A673 (cell line): ENCODE results near the gene TBC1D2B. TPM values are rescaled to one million over a fixed set of nuclear protein-coding genes. Genes with fewer than 3 reads are reported as not detected.

ENCODE experiments used
- BruUV-seq: library from RNA; stranded (reverse); fragments of 400-500 nt; replicated peaks from 2 replicates; lab custom pipeline; 2021; lab: Mats Ljungman, UMichigan
- CTCF ChIA-PET: fragments of 300-600 bp; sonication (Branson Sonifier 250); formaldehyde crosslinking; loops from one replicate; lab custom pipeline; 2022; ENCODE audit warnings: antibody characterized with exemption; lab: Charles Lee
- POLR2A ChIA-PET: fragments of 300-600 bp; sonication (Branson Sonifier 250); formaldehyde crosslinking; loops from one replicate; lab custom pipeline; 2022; ENCODE audit warnings: antibody characterized with exemption; ENCODE audit not compliant: low non-redundant PET; lab: Charles Lee
- DNase-seq: peaks from one replicate; pipeline ENCODE4 v3.0.0-alpha.2; 2015; ENCODE audit warnings: low spot score
- H3K27ac ChIP-seq: fragments of 200-600 bp; sonication (generic); 2 replicates; pipeline ENCODE4 v1.5.1; 2016; ENCODE audit warnings: mixed run types, low read depth, mild to moderate bottlenecking, mixed read lengths, antibody characterized with exemption, low read length; ENCODE audit not compliant: poor library complexity, severe bottlenecking
- H3K27me3 ChIP-seq: fragments of 200-600 bp; sonication (generic); replicated peaks from 2 replicates; pipeline ENCODE4 v1.6.1; 2017; ENCODE audit warnings: mixed run types, low read depth, mild to moderate bottlenecking, mixed read lengths, antibody characterized with exemption, low read length; ENCODE audit not compliant: insufficient read depth, poor library complexity
- H3K36me3 ChIP-seq: fragments of 200-600 bp; sonication (generic); 2 replicates; pipeline ENCODE4 v1.6.1; 2016; ENCODE audit warnings: mixed run types, mild to moderate bottlenecking, mixed read lengths, antibody characterized with exemption, low read length; ENCODE audit not compliant: insufficient read depth, poor library complexity, severe bottlenecking
- H3K4me1 ChIP-seq: fragments of 200-600 bp; sonication (generic); 2 replicates; pipeline ENCODE4 v1.6.1; 2017; ENCODE audit warnings: mixed run types, mild to moderate bottlenecking, mixed read lengths, antibody characterized with exemption, low read length; ENCODE audit not compliant: insufficient read depth, poor library complexity, severe bottlenecking
- H3K4me3 ChIP-seq: fragments of 200-600 bp; sonication (generic); 2 replicates; pipeline ENCODE4 v1.5.1; 2016; ENCODE audit warnings: low read depth, mixed run types, mild to moderate bottlenecking, mixed read lengths, low read length; ENCODE audit not compliant: poor library complexity, severe bottlenecking
- H3K9me3 ChIP-seq: fragments of 200-600 bp; sonication (generic); 2 replicates; pipeline ENCODE4 v1.6.1; 2016; ENCODE audit warnings: mixed run types, low read depth, mild to moderate bottlenecking, mixed read lengths, antibody characterized with exemption, low read length; ENCODE audit not compliant: poor library complexity, severe bottlenecking
- EZH2 ChIP-seq: fragments of 200-600 bp; sonication (generic); IDR thresholded peaks from 2 replicates; pipeline ENCODE4 v1.6.1; 2017; ENCODE audit warnings: borderline replicate concordance, low read depth, mild to moderate bottlenecking, mixed read lengths, antibody characterized with exemption, low read length; ENCODE audit not compliant: poor library complexity, severe bottlenecking
- intact Hi-C: fragments of 100-400 bp; cut with micrococcal nuclease; formaldehyde crosslinking; loops from one replicate; pipeline ENCODE4 v1.10.0; 2022; ENCODE audit not compliant: unreplicated experiment
- total RNA-seq: library from RNA; stranded (reverse); gene quantifications from 2 replicates; pipeline ENCODE4 v1.2.3, GENCODE V29; 2021
- TF ChIP-seq, protein P1 (sequence below): fragments of 300-800, 200-600 bp; sonication (generic); conservative IDR thresholded peaks from 2 replicates; pipeline ENCODE4 v1.5.1; 2017; ENCODE audit warnings: low read depth, mild to moderate bottlenecking, antibody characterized with exemption, low read length, moderate library complexity, mixed read lengths

TBC1D2B gene
- total RNA-seq, 1 experiment from 2014 or later, result 26.0 TPM

- DNase-seq, result no peak
- no peaks in the 10 kb centered on the region for H3K27me3 ChIP-seq
- H3K4me3 ChIP-seq, result no peak overlapping the region
- TF ChIP-seq EZH2, result no peak
- TF ChIP-seq, protein P1, sequence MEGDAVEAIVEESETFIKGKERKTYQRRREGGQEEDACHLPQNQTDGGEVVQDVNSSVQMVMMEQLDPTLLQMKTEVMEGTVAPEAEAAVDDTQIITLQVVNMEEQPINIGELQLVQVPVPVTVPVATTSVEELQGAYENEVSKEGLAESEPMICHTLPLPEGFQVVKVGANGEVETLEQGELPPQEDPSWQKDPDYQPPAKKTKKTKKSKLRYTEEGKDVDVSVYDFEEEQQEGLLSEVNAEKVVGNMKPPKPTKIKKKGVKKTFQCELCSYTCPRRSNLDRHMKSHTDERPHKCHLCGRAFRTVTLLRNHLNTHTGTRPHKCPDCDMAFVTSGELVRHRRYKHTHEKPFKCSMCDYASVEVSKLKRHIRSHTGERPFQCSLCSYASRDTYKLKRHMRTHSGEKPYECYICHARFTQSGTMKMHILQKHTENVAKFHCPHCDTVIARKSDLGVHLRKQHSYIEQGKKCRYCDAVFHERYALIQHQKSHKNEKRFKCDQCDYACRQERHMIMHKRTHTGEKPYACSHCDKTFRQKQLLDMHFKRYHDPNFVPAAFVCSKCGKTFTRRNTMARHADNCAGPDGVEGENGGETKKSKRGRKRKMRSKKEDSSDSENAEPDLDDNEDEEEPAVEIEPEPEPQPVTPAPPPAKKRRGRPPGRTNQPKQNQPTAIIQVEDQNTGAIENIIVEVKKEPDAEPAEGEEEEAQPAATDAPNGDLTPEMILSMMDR, result no peak
- ChIA-PET POLR2A (no interaction called here), CTCF (no interaction called here)
- intact Hi-C loops, result no loop called here
- no peak overlapping the region for H3K27ac ChIP-seq
- H3K9me3 ChIP-seq, result no peaks in the 10 kb centered on the region
- H3K4me1 ChIP-seq, result no peaks in the 10 kb centered on the region
- no TSS peak for BruUV-seq
- H3K36me3 ChIP-seq, result peaks cover 29% of the 10 kb centered on the region
Measured at GRCh38 chr15:78018946-78019644, 58.4 kb downstream of the TBC1D2B start.

- DNase-seq, result no peak
- intact Hi-C loops, result no loop called here
- POLR2A ChIA-PET, result no interaction called here
Measured at GRCh38 chr15:78018445-78018844, 59.1 kb downstream of the TBC1D2B start.

DNA sequence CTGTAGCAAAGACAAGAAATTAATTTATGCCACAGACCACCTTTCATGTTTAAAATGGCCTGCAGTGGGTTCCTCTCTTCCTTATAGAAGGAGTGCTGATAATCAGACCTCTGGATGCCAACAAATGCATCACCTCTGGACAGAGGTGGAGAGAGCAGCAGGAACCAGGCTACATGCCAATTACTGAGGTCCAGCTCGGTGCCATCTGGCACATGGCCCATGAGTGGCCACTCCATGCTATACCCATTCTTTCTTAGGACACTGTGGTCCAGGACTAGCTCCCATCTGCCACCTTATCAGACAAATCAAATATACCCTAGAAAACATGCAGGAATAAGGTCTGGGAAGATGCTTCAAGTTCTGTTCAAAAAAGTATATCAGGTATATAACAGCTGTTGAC is 60.7 kb downstream of the TBC1D2B start:
- Histone ChIP-seq H3K4me3 (no peak overlapping the region), H3K4me1 (no peaks in the 10 kb centered on the region), H3K27ac (no peak overlapping the region), H3K36me3 (peaks cover 31% of the 10 kb centered on the region), H3K27me3 (no peaks in the 10 kb centered on the region), H3K9me3 (no peaks in the 10 kb centered on the region)
- POLR2A ChIA-PET, result no interaction called here
- no peak for TF ChIP-seq EZH2
- TF ChIP-seq, protein P1, result no peak
- no peak for DNase-seq
- BruUV-seq, result no TSS peak
- intact Hi-C loops, result no loop called here
- CTCF ChIA-PET, result no interaction called here

More at GRCh38 chr15:78018445-78018844, 59.1 kb downstream of the TBC1D2B start:
- no peak overlapping the region for H3K27ac ChIP-seq
- TF ChIP-seq, protein P1, result no peak
- no peak for TF ChIP-seq EZH2
- CTCF ChIA-PET, result no interaction called here
- no peaks in the 10 kb centered on the region for H3K4me1 ChIP-seq
- H3K27me3 ChIP-seq, result no peaks in the 10 kb centered on the region
- no peaks in the 10 kb centered on the region for H3K9me3 ChIP-seq
- H3K36me3 ChIP-seq, result peaks cover 23% of the 10 kb centered on the region
- H3K4me3 ChIP-seq, result no peak overlapping the region
- no TSS peak for BruUV-seq
